H1 (cell line): Measurements from ENCODE around the gene MEF2D. TPM values are rescaled to one million over a fixed set of nuclear protein-coding genes. Genes with fewer than 3 reads are reported as not detected.

Experiments
- CTCF ChIA-PET: fragments of 300-600 bp; sonication (Branson Sonifier 250); formaldehyde crosslinking; loops from one replicate; lab custom pipeline; 2021; ENCODE audit not compliant: partially characterized antibody; lab: Charles Lee
- POLR2A ChIA-PET: fragments of 300-600 bp; sonication (Branson Sonifier 250); formaldehyde crosslinking; loops from one replicate; lab custom pipeline; 2021; ENCODE audit warnings: inconsistent platforms; ENCODE audit not compliant: partially characterized antibody; lab: Charles Lee
- DNase-seq, 2 experiments: peaks; one replicate each; pipeline versions ENCODE4 v3.0.0 to v3.0.0-alpha.2; 2010 to 2022; ENCODE audit warnings: low spot score in 2 of 2, low read depth in 1 of 2, mixed read lengths in 1 of 2
- FAIRE-seq: peaks from 2 replicates; lab custom pipeline; 2011; peaks lifted over from hg19 to GRCh38; lab: Jason Lieb, UNC
- H2AFZ ChIP-seq: 2 replicates; pipeline ENCODE4 v1.8.1; 2012; ENCODE audit warnings: low read length, inconsistent platforms
- H2AK5ac ChIP-seq: 2 replicates; pipeline ENCODE4 v1.6.1; 2013; ENCODE audit warnings: low read depth, low read length
- H2BK120ac ChIP-seq: replicated peaks from 2 replicates; pipeline ENCODE3; 2013; ENCODE audit warnings: low read depth, low read length, inconsistent platforms
- H2BK12ac ChIP-seq: 2 replicates; pipeline ENCODE4 v1.6.1; 2013; ENCODE audit warnings: low read depth, low read length
- H2BK15ac ChIP-seq: 2 replicates; pipeline ENCODE4 v1.6.1; 2013; ENCODE audit warnings: low read length
- H2BK20ac ChIP-seq: 2 replicates; pipeline ENCODE4 v1.6.1; 2013; ENCODE audit warnings: low read length
- H2BK5ac ChIP-seq: 2 replicates; pipeline ENCODE4 v1.6.1; 2013; ENCODE audit warnings: low read depth, low read length
- H3K14ac ChIP-seq: 2 replicates; pipeline ENCODE4 v1.6.1; 2013; ENCODE audit warnings: inconsistent platforms; ENCODE audit not compliant: insufficient read length
- H3K18ac ChIP-seq: 2 replicates; pipeline ENCODE4 v1.6.1; 2013; ENCODE audit warnings: low read length; ENCODE audit errors: extremely low read depth
- H3K23ac ChIP-seq: 2 replicates; pipeline ENCODE4 v1.6.1; 2013; ENCODE audit warnings: inconsistent platforms; ENCODE audit not compliant: insufficient read length
- H3K23me2 ChIP-seq: 2 replicates; pipeline ENCODE4 v1.6.1; 2013; ENCODE audit warnings: low read depth, low read length
- H3K27ac ChIP-seq: 2 replicates; pipeline ENCODE4 v1.6.1; 2011; ENCODE audit warnings: low read depth, low read length, inconsistent platforms
- H3K27me3 ChIP-seq, 4 experiments: replicated peaks in 1 of 4; 1 replicate in 1 of 4; 2 replicates in 3 of 4; pipeline versions ENCODE4 v1.6.1 to v1.8.1; 2011 to 2013; ENCODE audit warnings: low read length in 3 of 4, mild to moderate bottlenecking in 3 of 4, inconsistent platforms in 2 of 4, mixed read lengths in 2 of 4, moderate library complexity in 1 of 4; ENCODE audit not compliant: control insufficient read depth in 3 of 4, insufficient read depth in 3 of 4; ENCODE audit errors: extremely low read depth in 1 of 4
- H3K36me3 ChIP-seq, 4 experiments: 2 replicates each; pipeline versions ENCODE4 v1.6.1 to v1.8.1; 2011 to 2013; ENCODE audit warnings: mild to moderate bottlenecking in 4 of 4, low read length in 3 of 4, moderate library complexity in 2 of 4, control low read depth in 1 of 4, inconsistent platforms in 1 of 4; ENCODE audit not compliant: insufficient read depth in 4 of 4, control insufficient read depth in 2 of 4
- H3K4ac ChIP-seq: replicated peaks from 2 replicates; pipeline ENCODE3; 2013; ENCODE audit warnings: low read length, low read depth, mixed read lengths, inconsistent platforms; ENCODE audit not compliant: insufficient read length
- H3K4me1 ChIP-seq, 4 experiments: replicated peaks in 1 of 4; 1 replicate in 1 of 4; 2 replicates in 3 of 4; pipeline versions ENCODE4 v1.6.1 to v1.8.1; 2011 to 2013; ENCODE audit warnings: low read length in 3 of 4, inconsistent platforms in 2 of 4, mixed read lengths in 1 of 4; ENCODE audit not compliant: insufficient read depth in 4 of 4, control insufficient read depth in 3 of 4
- H3K4me2 ChIP-seq, 2 experiments: 2 replicates each; pipeline versions ENCODE4 v1.6.1 to v1.8.1; 2011 to 2013; ENCODE audit warnings: low read depth in 2 of 2, low read length in 2 of 2, control low read depth in 1 of 2, inconsistent platforms in 1 of 2, mild to moderate bottlenecking in 1 of 2; ENCODE audit not compliant: insufficient read depth in 1 of 2
- H3K4me3 ChIP-seq, 4 experiments: fragments of 200-600, 300-600 bp in 1 of 4; sonication (generic), shearing (Covaris generic), sonication (Bioruptor Twin) in 1 of 4; 2 replicates each; pipeline versions ENCODE4 v1.5.1 to v1.8.1; 2011 to 2016; ENCODE audit warnings: low read length in 4 of 4, low read depth in 3 of 4, control low read depth in 2 of 4, inconsistent platforms in 2 of 4, mild to moderate bottlenecking in 2 of 4, mixed read lengths in 1 of 4, moderate library complexity in 1 of 4; ENCODE audit not compliant: insufficient read depth in 2 of 4; ENCODE audit errors: extremely low read depth in 1 of 4
- H3K56ac ChIP-seq: replicated peaks from 2 replicates; pipeline ENCODE3; 2013; ENCODE audit warnings: low read depth, mild to moderate bottlenecking, mixed read lengths, low read length, inconsistent platforms; ENCODE audit not compliant: insufficient read length
- H3K79me1 ChIP-seq: 2 replicates; pipeline ENCODE4 v1.6.1; 2013; ENCODE audit warnings: low read depth, low read length, control low read depth
- H3K79me2 ChIP-seq, 2 experiments: 2 replicates each; pipeline versions ENCODE4 v1.6.1 to v1.8.1; 2012 to 2013; ENCODE audit warnings: low read length in 2 of 2, mild to moderate bottlenecking in 2 of 2, inconsistent platforms in 1 of 2; ENCODE audit not compliant: insufficient read depth in 2 of 2, control insufficient read depth in 1 of 2
- H3K9ac ChIP-seq, 4 experiments: replicated peaks in 1 of 4; 1 replicate in 1 of 4; 2 replicates in 3 of 4; pipeline versions ENCODE4 v1.6.1 to v1.8.1; 2011 to 2013; ENCODE audit warnings: low read depth in 3 of 4, low read length in 3 of 4, control low read depth in 2 of 4, mild to moderate bottlenecking in 2 of 4, moderate library complexity in 2 of 4, inconsistent platforms in 1 of 4; ENCODE audit errors: extremely low read depth in 1 of 4
- H3K9me3 ChIP-seq, 2 experiments: 2 replicates each; pipeline versions ENCODE4 v1.6.1 to v1.8.1; 2012 to 2013; ENCODE audit warnings: mild to moderate bottlenecking in 2 of 2, moderate library complexity in 2 of 2, control low read depth in 1 of 2, inconsistent platforms in 1 of 2, low read depth in 1 of 2, low read length in 1 of 2, mixed read lengths in 1 of 2; ENCODE audit not compliant: insufficient read depth in 2 of 2
- H4K20me1 ChIP-seq, 2 experiments: replicated peaks in 1 of 2; 2 replicates each; pipeline versions ENCODE3 to v1.8.1; 2011 to 2013; ENCODE audit warnings: inconsistent platforms in 2 of 2, low read length in 2 of 2, mild to moderate bottlenecking in 1 of 2; ENCODE audit not compliant: insufficient read depth in 2 of 2, control insufficient read depth in 1 of 2
- H4K5ac ChIP-seq: 2 replicates; pipeline ENCODE4 v1.6.1; 2013; ENCODE audit warnings: low read length, low read depth, mixed read lengths, inconsistent platforms; ENCODE audit not compliant: insufficient read length
- H4K8ac ChIP-seq: 2 replicates; pipeline ENCODE4 v1.8.0; 2013; ENCODE audit warnings: mild to moderate bottlenecking, moderate library complexity, low read length, inconsistent platforms; ENCODE audit not compliant: insufficient read depth; ENCODE audit errors: extremely low read depth
- H4K91ac ChIP-seq: replicated peaks from 2 replicates; pipeline ENCODE3; 2013; ENCODE audit warnings: low read length, mixed read lengths, inconsistent platforms; ENCODE audit not compliant: insufficient read length
- EZH2 ChIP-seq: fragments of 200-600 bp; sonication (generic); IDR thresholded peaks from 2 replicates; pipeline ENCODE4 v1.7.1; 2012; ENCODE audit warnings: low read depth, mild to moderate bottlenecking, moderate library complexity, low read length, inconsistent platforms; ENCODE audit not compliant: severe bottlenecking
- NRF1 ChIP-seq: IDR thresholded peaks from 2 replicates; pipeline ENCODE4 v1.6.1; 2011; ENCODE audit warnings: mild to moderate bottlenecking, low read depth, low read length, improper control_type of control experiment
- SP2 ChIP-seq: IDR thresholded peaks from 2 replicates; pipeline ENCODE4 v1.6.1; 2012; ENCODE audit warnings: mild to moderate bottlenecking, low read length, inconsistent platforms
- TEAD4 ChIP-seq: IDR thresholded peaks from 2 replicates; pipeline ENCODE4 v1.6.1; 2012; ENCODE audit warnings: low read depth, low read length, inconsistent platforms, mixed read lengths
- WGBS, 2 experiments: shearing (Covaris generic) in 1 of 2; methylation state at CpG; one replicate each; pipeline versions ENCODE4 v1.1.6 to v1.1.7; 2013 to 2015; ENCODE audit warnings: low lambda C conversion rate in 2 of 2, mixed read lengths in 2 of 2, inconsistent platforms in 1 of 2, low coverage in 1 of 2, missing lambda C conversion rate in 1 of 2; ENCODE audit not compliant: insufficient replicate concordance in 2 of 2, insufficient coverage in 1 of 2, insufficient read length in 1 of 2; ENCODE audit errors: extremely low coverage in 1 of 2, missing lambda C conversion rate in 1 of 2; 5-methylcytosine and 5-hydroxymethylcytosine counted together
- polyA plus RNA-seq, 7 experiments: library from polyadenylated mRNA; depleted of rRNA in 3 of 7; stranded (reverse) in 5 of 7; unstranded in 2 of 7; fragments of >200 nt in 5 of 7; fragments of 200-250 nt in 2 of 7; gene quantifications; 1 replicate in 5 of 7; 2 replicates in 1 of 7; 4 replicates in 1 of 7; pipeline versions ENCODE4 v1.2.1 to v1.2.3, GENCODE V29; 2011 to 2013; ENCODE audit warnings: missing spikeins in 2 of 7, mixed read lengths in 2 of 7
- total RNA-seq: library from RNA; stranded (reverse); fragmentation: NEBNext Ultra II Directional; extraction: Animal tissue kit (Norgen Biotek cat#: 25700); gene quantifications from 2 replicates; pipeline ENCODE4 v1.2.1, GENCODE V29; 2021

The MEF2D gene
- total and polyA plus RNA-seq, 2 of the 8 experiments (the other 6 are each of a cell fraction or from before 2014, with no cell fraction given) = 17.3 to 20.3 TPM

DNA sequence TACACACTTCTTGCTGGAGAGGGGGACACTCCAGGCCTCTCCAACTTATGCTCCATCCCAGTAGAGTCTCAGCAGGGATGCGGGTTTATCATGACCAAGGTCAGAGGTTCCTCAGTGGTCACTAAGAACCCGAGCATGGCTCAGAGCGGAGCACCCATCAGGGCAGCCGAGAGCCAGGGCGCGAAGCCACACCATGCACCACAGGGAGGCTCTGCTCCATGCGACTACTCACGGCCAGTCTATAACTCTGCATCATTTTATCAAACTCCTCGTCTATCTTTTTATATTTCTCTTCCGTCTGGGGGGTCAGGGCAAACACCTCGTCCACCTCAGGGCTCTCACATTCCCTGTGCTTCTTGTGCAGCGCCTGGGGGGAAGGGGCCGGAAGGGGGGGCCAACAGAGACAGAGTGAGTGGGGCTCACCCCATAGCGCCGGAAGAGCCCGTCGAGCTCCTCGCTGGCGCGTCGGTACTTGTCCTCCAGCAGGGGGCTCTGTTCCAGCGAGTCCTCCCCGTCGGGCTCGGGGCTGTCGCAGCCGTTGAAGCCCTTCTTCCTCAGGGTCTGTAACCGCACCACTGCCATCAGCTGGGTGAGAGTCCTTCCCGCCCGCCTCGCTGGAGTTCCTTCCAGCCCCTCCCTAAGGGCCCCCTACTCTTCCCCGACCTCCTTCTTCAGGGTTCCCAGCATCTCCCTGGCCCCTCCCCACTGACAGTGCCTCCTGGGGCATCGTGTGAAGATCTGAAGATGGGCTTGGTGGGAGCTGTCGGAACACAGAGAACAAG lies 20.0 kb downstream of the MEF2D start:
- H3K18ac ChIP-seq = no peak overlapping the region
- peaks cover 3 to 27% (median 11%) of the 10 kb centered on the region in 4 experiments; a peak in 7 of 8 replicates for H3K36me3 ChIP-seq
- H4K5ac ChIP-seq = no peak overlapping the region
- ChIA-PET POLR2A (interaction anchor here (0.5 to 16.1 kb wide), 10 partner anchors 8 to 121 kb away, joined by 3 to 166 read pairs (median 4); partner anchors contain the start of genes GPATCH4, MEF2D and NAXE), CTCF (interaction anchor here (0.5 to 9.3 kb wide), 36 partner anchors 11 to 338 kb away, joined by 3 to 236 read pairs (median 4); partner anchors contain the start of genes GPATCH4 and MEF2D)
- no peak overlapping the region for H2AK5ac ChIP-seq
- WGBS, 2 experiments = 43% methylated on average over 31 of the region's 34 CpGs; no CpG with 5 or more reads in 1 of the 2 experiments
- H3K4me1 ChIP-seq = peaks cover 0 to 16% (median 11%) of the 10 kb centered on the region in 4 experiments; a peak in 6 of 7 replicates
- H2BK120ac ChIP-seq = no peak overlapping the region
- peaks cover 2% of the 10 kb centered on the region for H3K79me1 ChIP-seq
- H3K4me3 ChIP-seq = no peak overlapping the region
- H4K20me1 ChIP-seq = peaks cover 3 to 5% of the 10 kb centered on the region in 2 experiments
- peak overlapping the region; percentile 17; the same call in 1 of the 2 replicates for H2BK5ac ChIP-seq
- no peaks in the 10 kb centered on the region for H3K9me3 ChIP-seq
- H3K4ac ChIP-seq = no peak overlapping the region
- H3K27ac ChIP-seq = no peak overlapping the region
- DNase-seq (peak in 1 of 2 experiments; percentile 88), FAIRE-seq (no peak)
- no peak overlapping the region for H2AFZ ChIP-seq
- 0 out of 4 replicates have a peak overlapping the region, but pooled peaks of 1 of the 2 experiments have one; percentile 36 for H3K4me2 ChIP-seq
- no peak overlapping the region for H3K23ac ChIP-seq
- H4K91ac ChIP-seq = no peak overlapping the region
- no peak overlapping the region for H2BK15ac ChIP-seq
- H3K27me3 ChIP-seq = no peaks in the 10 kb centered on the region
- H3K9ac ChIP-seq = no peak overlapping the region
- no peak overlapping the region for H2BK20ac ChIP-seq
- no peak overlapping the region for H3K14ac ChIP-seq
- H4K8ac ChIP-seq = peak overlapping the region; percentile 64
- no peaks in the 10 kb centered on the region for H3K23me2 ChIP-seq
- peak overlapping the region; percentile 46; the same call in 1 of the 2 replicates for H2BK12ac ChIP-seq
- H3K79me2 ChIP-seq = peaks cover 0 to 7% of the 10 kb centered on the region in 2 experiments; a peak in 1 of 4 replicates
- no peak overlapping the region for H3K56ac ChIP-seq
- TF ChIP-seq NRF1 (no peak), TEAD4 (no peak), SP2 (no peak), EZH2 (no peak)
